ENCODE results near the gene RNF183. TPM values are rescaled to one million over a fixed set of nuclear protein-coding genes. Genes with fewer than 3 reads are reported as not detected.

RNF183 gene
- total RNA-seq, 5 donors from 2014 or later (not counting 1 experiment from before 2014, with no cell fraction given) = 0.73 TPM; not detected in 4

Other genes starting within 250 kb of the RNF183 start
- gene ZFP37, start 246.7 kb downstream of the RNF183 start, total RNA-seq = 1 to 10 TPM; 1.1 to 3.0 (median 2.1) TPM
- 1 to 10 TPM; 3.4 to 6.1 (median 4.0) TPM for gene SLC31A2, start 152.4 kb downstream of the RNF183 start, total RNA-seq
- gene FKBP15, start 82.1 kb downstream of the RNF183 start, total RNA-seq = 10 to 100 TPM; 22.2 to 31.8 (median 29.5) TPM
- gene SLC31A1, start 81.8 kb downstream of the RNF183 start, total RNA-seq = 1 to 10 TPM; 2.7 to 7.1 (median 4.2) TPM
- 10 to 100 TPM; 25.1 to 37.0 (median 34.7) TPM for gene CDC26, start 27.8 kb downstream of the RNF183 start, total RNA-seq
- 10 to 100 TPM; 16.6 to 24.4 (median 21.1) TPM for gene PRPF4, start 27.7 kb downstream of the RNF183 start, total RNA-seq
- gene WDR31, start 36.9 kb upstream of the RNF183 start, total RNA-seq = 1 to 10 TPM in 3 of 5 donors, under 1 TPM in 2; 0.23 to 1.6 (median 1.1) TPM
- under 1 TPM; 0.15 to 0.85 (median 0.26) TPM for gene BSPRY, start 46.2 kb upstream of the RNF183 start, total RNA-seq
- 10 to 100 TPM; 15.2 to 34.6 (median 17.4) TPM for gene HDHD3, start 73.6 kb upstream of the RNF183 start, total RNA-seq
- gene ALAD, start 97.9 kb upstream of the RNF183 start, total RNA-seq = 10 to 100 TPM; 23.4 to 40.8 (median 35.2) TPM
- 10 to 100 TPM; 47.2 to 59.1 (median 50.6) TPM for gene POLE3, start 107.3 kb upstream of the RNF183 start, total RNA-seq
- 1 to 10 TPM in 1 of 5 donors, under 1 TPM in 4; 0.28 to 1.1 (median 0.82) TPM for gene C9orf43, start 107.4 kb upstream of the RNF183 start, total RNA-seq
- 10 to 100 TPM; 15.9 to 36.5 (median 24.9) TPM for gene RGS3, start 160.4 kb upstream of the RNF183 start, total RNA-seq